ENCODE results near the gene NFAM1. TPM values are rescaled to one million over a fixed set of nuclear protein-coding genes. Genes with fewer than 3 reads are reported as not detected.
A peak's percentile ranks its signal among the peaks of the same experiment; 100 is the strongest.

Gene NFAM1
- polyA plus RNA-seq, 1 of the 3 experiments (the other 2 are of a cell fraction), result 0.02 TPM

GRCh38 chr22:42347281-42347824 is 84.8 kb downstream of the NFAM1 start:
- WGBS (ENCODE audit: low lambda C conversion rate), result 98% methylated on average over 16 of the region's 27 CpGs
- peak; percentile 24 for TF ChIP-seq CHD2 (IDR thresholded peaks at IDR 0.05; ENCODE audit: low read length, partially characterized antibody)
- no peak for TF ChIP-seq MXI1 (IDR thresholded peaks at IDR 0.05; ENCODE audit: low read depth, low read length)
- TF ChIP-seq RFX5 (IDR thresholded peaks at IDR 0.05; ENCODE audit: low read length), result no peak
- TF ChIP-seq RXRA (IDR thresholded peaks at IDR 0.05; ENCODE audit: borderline replicate concordance, low read depth), result no peak

DNA sequence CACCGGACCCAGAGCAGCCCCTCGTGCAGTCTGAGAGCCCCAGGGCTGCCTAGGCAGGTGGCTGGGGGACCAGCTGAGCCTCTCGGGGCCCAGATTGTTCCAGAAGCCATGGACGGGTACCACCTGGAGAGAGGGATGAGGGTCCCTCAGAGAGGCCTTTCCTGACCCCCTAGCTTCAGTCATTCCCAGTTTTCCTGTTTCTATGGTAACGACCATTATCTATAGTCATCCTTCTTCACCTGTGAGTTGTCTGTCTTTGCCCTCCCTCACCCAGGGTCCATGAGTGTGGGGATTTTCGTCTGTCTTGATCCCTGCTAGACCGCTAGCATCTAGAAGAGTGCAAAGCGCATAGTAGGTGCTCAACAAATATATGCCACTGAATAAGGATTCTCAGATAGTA is 85.5 kb downstream of the NFAM1 start:
- Histone ChIP-seq H3K27ac (ENCODE audit: low read depth in 2 of 2, low read length in 1 of 2) (no peak overlapping the region), H3K79me2 (ENCODE audit: insufficient read depth) (no peaks in the 10 kb centered on the region), H3K9ac (no peak overlapping the region), H2AFZ (ENCODE audit: low read depth) (no peak overlapping the region), H3K36me3 (replicated peaks in 1 of 2; ENCODE audit: control insufficient read depth in 1 of 2, insufficient read depth in 2 of 2, low read length in 1 of 2) (no peaks in the 10 kb centered on the region), H3K4me3 (ENCODE audit: low read depth in 2 of 2, low read length in 1 of 2) (no peak overlapping the region), H4K20me1 (ENCODE audit: insufficient read depth) (no peaks in the 10 kb centered on the region), H3K4me1 (ENCODE audit: control insufficient read depth in 1 of 2, insufficient read depth in 2 of 2, low read depth in 1 of 2, low read length in 1 of 2) (peaks cover 0 to 16% of the 10 kb centered on the region in 2 experiments; a peak in 1 of 4 replicates), H3F3A (replicated peaks; ENCODE audit: insufficient read depth) (no peaks in the 10 kb centered on the region), H3K9me2 (no peaks in the 10 kb centered on the region), H3K27me3 (ENCODE audit: insufficient read depth) (no peaks in the 10 kb centered on the region), H3K4me2 (no peak overlapping the region), H3K9me3 (no peaks in the 10 kb centered on the region)
- WGBS (ENCODE audit: low lambda C conversion rate), result 67% methylated on average over 4 of the region's 8 CpGs
- ChIA-PET POLR2A (interaction anchor here (0.7 kb wide), 1 partner anchor 423 kb away, joined by 3 read pairs; no protein-coding TSS in a partner anchor), CTCF (interaction anchor here (1.2 kb wide), 1 partner anchor 389 kb away, joined by 3 read pairs; no protein-coding TSS in a partner anchor)
- no peak for TF ChIP-seq MXI1 (IDR thresholded peaks at IDR 0.05; ENCODE audit: low read depth, low read length)
- TF ChIP-seq, protein P1, sequence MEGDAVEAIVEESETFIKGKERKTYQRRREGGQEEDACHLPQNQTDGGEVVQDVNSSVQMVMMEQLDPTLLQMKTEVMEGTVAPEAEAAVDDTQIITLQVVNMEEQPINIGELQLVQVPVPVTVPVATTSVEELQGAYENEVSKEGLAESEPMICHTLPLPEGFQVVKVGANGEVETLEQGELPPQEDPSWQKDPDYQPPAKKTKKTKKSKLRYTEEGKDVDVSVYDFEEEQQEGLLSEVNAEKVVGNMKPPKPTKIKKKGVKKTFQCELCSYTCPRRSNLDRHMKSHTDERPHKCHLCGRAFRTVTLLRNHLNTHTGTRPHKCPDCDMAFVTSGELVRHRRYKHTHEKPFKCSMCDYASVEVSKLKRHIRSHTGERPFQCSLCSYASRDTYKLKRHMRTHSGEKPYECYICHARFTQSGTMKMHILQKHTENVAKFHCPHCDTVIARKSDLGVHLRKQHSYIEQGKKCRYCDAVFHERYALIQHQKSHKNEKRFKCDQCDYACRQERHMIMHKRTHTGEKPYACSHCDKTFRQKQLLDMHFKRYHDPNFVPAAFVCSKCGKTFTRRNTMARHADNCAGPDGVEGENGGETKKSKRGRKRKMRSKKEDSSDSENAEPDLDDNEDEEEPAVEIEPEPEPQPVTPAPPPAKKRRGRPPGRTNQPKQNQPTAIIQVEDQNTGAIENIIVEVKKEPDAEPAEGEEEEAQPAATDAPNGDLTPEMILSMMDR (IDR thresholded peaks at IDR 0.05), result no peak
- TF ChIP-seq MEF2A (IDR thresholded peaks at IDR 0.05; ENCODE audit: borderline replicate concordance, low read depth), result no peak
- TF ChIP-seq, protein P2, sequence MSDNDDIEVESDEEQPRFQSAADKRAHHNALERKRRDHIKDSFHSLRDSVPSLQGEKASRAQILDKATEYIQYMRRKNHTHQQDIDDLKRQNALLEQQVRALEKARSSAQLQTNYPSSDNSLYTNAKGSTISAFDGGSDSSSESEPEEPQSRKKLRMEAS (IDR thresholded peaks at IDR 0.05; ENCODE audit: low read depth), result no peak
- no peak for TF ChIP-seq TEAD4 (IDR thresholded peaks at IDR 0.05; ENCODE audit: borderline replicate concordance, insufficient read depth)
- no peak for TF ChIP-seq RCOR1 (IDR thresholded peaks at IDR 0.05; ENCODE audit: low read length)
- TF ChIP-seq ELF1 (IDR thresholded peaks at IDR 0.05), result no peak
- TF ChIP-seq CHD2 (IDR thresholded peaks at IDR 0.05; ENCODE audit: low read length, partially characterized antibody), result no peak
- TF ChIP-seq EP300 (IDR thresholded peaks at IDR 0.05; ENCODE audit: borderline replicate concordance in 1 of 2, low read depth in 1 of 2, low read length in 1 of 2), result no peak
- no peak for TF ChIP-seq TAF1 (IDR thresholded peaks at IDR 0.05; ENCODE audit: borderline replicate concordance, low read depth, low read length)
- TF ChIP-seq EZH2phosphoT487 (IDR thresholded peaks at IDR 0.05; ENCODE audit: borderline replicate concordance, low read depth), result no peak
- DNase-seq, result no peak

More at GRCh38 chr22:42347281-42347824, 84.8 kb downstream of the NFAM1 start:
- Histone ChIP-seq H3K79me2 (ENCODE audit: insufficient read depth) (no peaks in the 10 kb centered on the region), H4K20me1 (ENCODE audit: insufficient read depth) (no peaks in the 10 kb centered on the region), H3K27ac (ENCODE audit: low read depth in 2 of 2, low read length in 1 of 2) (no peak overlapping the region), H3K9me2 (no peaks in the 10 kb centered on the region), H2AFZ (ENCODE audit: low read depth) (no peak overlapping the region), H3K4me3 (ENCODE audit: low read depth in 2 of 2, low read length in 1 of 2) (no peak overlapping the region), H3K36me3 (replicated peaks in 1 of 2; ENCODE audit: control insufficient read depth in 1 of 2, insufficient read depth in 2 of 2, low read length in 1 of 2) (no peaks in the 10 kb centered on the region), H3K9me3 (no peaks in the 10 kb centered on the region), H3K4me1 (ENCODE audit: control insufficient read depth in 1 of 2, insufficient read depth in 2 of 2, low read depth in 1 of 2, low read length in 1 of 2) (peaks cover 0 to 10% of the 10 kb centered on the region in 2 experiments; a peak in 1 of 4 replicates), H3K4me2 (no peak overlapping the region), H3F3A (replicated peaks; ENCODE audit: insufficient read depth) (no peaks in the 10 kb centered on the region), H3K9ac (no peak overlapping the region), H3K27me3 (ENCODE audit: insufficient read depth) (no peaks in the 10 kb centered on the region)
- DNase-seq, result peak; percentile 52
- CTCF ChIA-PET, result interaction anchor here (1.2 kb wide), 1 partner anchor 389 kb away, joined by 3 read pairs; no protein-coding TSS in a partner anchor
- POLR2A ChIA-PET, result interaction anchor here (0.7 kb wide), 1 partner anchor 423 kb away, joined by 3 read pairs; no protein-coding TSS in a partner anchor

Measured in SK-N-SH (cell line).